ENCODE results near the gene ZCCHC17.

Gene ZCCHC17

GRCh38 chr1:31302709-31303441, 6.0 kb downstream of the ZCCHC17 start:
- no peak for DNase-seq (ENCODE audit: low read depth in 2 of 3, low spot score in 2 of 3)

GRCh38 chr1:31306278-31306677, 9.4 kb downstream of the ZCCHC17 start:
- no peak for DNase-seq (ENCODE audit: low read depth in 2 of 3, low spot score in 2 of 3)

GRCh38 chr1:31308036-31308435, 11.2 kb downstream of the ZCCHC17 start:
- DNase-seq (ENCODE audit: low read depth in 2 of 3, low spot score in 2 of 3), result no peak

GRCh38 chr1:31310198-31310597, 13.4 kb downstream of the ZCCHC17 start:
- no peak for DNase-seq (ENCODE audit: low read depth in 2 of 3, low spot score in 2 of 3)

DNA sequence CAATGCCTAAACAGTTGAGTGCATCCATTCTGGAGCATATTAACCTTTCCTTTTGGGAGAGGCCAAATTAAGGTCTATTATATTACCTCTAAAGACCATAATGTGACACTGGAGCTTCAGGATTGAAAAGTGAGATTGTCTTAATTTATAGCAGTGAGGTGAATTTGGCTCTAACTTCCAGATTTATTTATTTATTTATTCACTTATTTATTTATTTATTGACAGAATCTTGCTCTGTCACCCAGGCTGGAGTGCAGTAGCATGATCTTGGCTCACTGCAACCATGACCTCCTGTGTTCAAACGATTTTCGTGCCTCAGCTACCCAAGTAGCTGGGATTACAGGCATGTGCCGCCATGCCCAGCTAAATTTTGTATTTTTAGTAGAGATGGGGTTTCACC, 19.1 kb downstream of the ZCCHC17 start:
- DNase-seq (ENCODE audit: low read depth in 2 of 3, low spot score in 2 of 3), result no peak

- no peak for DNase-seq (ENCODE audit: low read depth in 2 of 3, low spot score in 2 of 3)
Measured at GRCh38 chr1:31318146-31318545, 21.3 kb downstream of the ZCCHC17 start.

GRCh38 chr1:31324093-31324492, 27.3 kb downstream of the ZCCHC17 start:
- DNase-seq (ENCODE audit: low read depth in 2 of 3, low spot score in 2 of 3), result no peak

- DNase-seq (ENCODE audit: low read depth in 2 of 3, low spot score in 2 of 3), result no peak
Measured at GRCh38 chr1:31324992-31325391, 28.2 kb downstream of the ZCCHC17 start.

DNA sequence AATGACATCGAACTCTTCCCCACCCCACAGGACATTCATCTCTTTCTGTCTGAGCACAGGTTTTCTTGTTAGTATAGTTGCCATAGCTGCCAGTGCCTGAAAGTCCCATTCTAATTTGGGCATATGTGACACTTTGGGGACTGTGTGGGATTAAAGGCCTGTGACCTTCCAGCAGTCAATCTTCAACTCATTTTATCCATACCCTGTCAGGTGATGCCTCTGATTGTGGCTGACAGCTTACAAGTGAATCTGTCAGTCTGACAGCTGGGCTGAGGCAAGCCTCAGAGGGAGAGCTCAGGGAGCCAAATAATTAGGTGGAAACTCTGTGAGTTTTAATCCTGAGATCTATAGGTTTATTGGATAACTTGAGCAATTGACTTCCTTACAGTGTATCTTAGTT, 29.6 kb downstream of the ZCCHC17 start:
- DNase-seq (ENCODE audit: low read depth in 2 of 3, low spot score in 2 of 3), result no peak

- no peak for DNase-seq (ENCODE audit: low read depth in 2 of 3, low spot score in 2 of 3)
Measured at GRCh38 chr1:31327381-31327780, 30.5 kb downstream of the ZCCHC17 start.

DNA sequence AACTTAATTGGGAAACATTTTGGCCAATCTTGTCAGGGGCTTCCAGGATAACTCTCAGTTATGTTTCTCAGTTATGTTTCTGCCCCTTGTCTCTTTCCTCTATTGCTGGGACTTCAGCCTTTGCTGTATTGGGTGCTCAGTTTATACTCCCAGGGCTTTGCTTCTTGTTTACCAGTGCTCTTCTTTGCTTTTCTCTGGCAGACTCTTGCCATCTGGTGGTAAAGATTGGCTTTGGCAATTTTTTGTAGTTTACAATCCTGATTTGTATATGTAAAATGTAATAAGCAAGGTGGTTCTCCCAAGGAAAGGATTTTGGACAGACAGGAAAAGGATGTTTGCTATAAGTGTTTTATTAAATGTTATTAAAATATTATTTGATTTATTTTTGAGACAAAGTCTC, 38.2 kb downstream of the ZCCHC17 start:
- no peak for DNase-seq (ENCODE audit: low read depth in 2 of 3, low spot score in 2 of 3)

- DNase-seq (ENCODE audit: low read depth in 2 of 3, low spot score in 2 of 3), result no peak
Measured at GRCh38 chr1:31336687-31337467, 40.0 kb downstream of the ZCCHC17 start.

- no peak for DNase-seq (ENCODE audit: low read depth in 2 of 3, low spot score in 2 of 3)
Measured at GRCh38 chr1:31344503-31344902, 47.7 kb downstream of the ZCCHC17 start.

DNA sequence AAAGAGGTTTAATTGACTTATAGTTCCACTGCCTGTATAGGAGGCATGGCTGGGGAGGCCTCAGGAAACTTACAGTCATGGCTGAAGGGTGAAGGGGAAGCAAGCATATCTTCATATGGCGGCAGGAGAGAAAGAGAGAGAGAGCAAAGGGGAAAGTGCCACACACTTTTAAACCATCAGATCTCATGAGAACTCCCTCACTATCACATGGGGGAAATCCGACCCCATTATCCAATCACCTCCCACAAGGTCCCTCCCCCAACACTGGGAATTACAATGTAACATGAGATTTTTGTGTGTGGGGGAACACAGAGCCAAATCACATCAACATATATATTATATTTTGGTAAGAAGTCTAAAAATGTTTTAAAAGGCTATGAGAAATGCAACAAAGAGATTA, 48.8 kb downstream of the ZCCHC17 start:
- no peak for DNase-seq (ENCODE audit: low read depth in 2 of 3, low spot score in 2 of 3)

GRCh38 chr1:31346785-31347184, 50.0 kb downstream of the ZCCHC17 start:
- DNase-seq (ENCODE audit: low read depth in 2 of 3, low spot score in 2 of 3), result no peak

- DNase-seq (ENCODE audit: low read depth in 2 of 3, low spot score in 2 of 3), result no peak
Measured at GRCh38 chr1:31348449-31348848, 51.6 kb downstream of the ZCCHC17 start.

- no peak for DNase-seq (ENCODE audit: low read depth in 2 of 3, low spot score in 2 of 3)
Measured at GRCh38 chr1:31354283-31354682, 57.5 kb downstream of the ZCCHC17 start.

DNA sequence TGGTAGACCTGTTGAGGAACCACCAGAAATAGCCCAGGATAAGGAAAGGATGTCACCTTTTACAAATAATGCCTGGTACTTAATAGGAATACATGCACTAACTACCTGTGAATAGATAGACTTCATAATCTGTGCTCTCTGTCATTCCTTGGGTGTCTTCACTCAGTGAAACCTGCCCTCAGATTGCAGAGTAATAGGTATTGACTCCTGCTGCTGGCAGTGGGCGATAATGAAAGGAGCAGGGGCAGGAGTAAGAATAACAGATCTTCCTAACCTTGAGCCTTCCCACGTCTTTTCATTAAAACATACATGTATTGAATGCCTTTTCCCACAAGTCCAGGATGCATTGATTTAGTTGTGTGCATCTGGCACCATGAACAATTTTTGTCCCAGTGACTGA, 59.6 kb downstream of the ZCCHC17 start:
- no peak for DNase-seq (ENCODE audit: low read depth in 2 of 3, low spot score in 2 of 3)

- no peak for DNase-seq (ENCODE audit: low read depth in 2 of 3, low spot score in 2 of 3)
Measured at GRCh38 chr1:31361607-31362006, 64.8 kb downstream of the ZCCHC17 start.

- no peak for DNase-seq (ENCODE audit: low read depth in 2 of 3, low spot score in 2 of 3)
Measured at GRCh38 chr1:31362032-31362431, 65.2 kb downstream of the ZCCHC17 start.

DNA sequence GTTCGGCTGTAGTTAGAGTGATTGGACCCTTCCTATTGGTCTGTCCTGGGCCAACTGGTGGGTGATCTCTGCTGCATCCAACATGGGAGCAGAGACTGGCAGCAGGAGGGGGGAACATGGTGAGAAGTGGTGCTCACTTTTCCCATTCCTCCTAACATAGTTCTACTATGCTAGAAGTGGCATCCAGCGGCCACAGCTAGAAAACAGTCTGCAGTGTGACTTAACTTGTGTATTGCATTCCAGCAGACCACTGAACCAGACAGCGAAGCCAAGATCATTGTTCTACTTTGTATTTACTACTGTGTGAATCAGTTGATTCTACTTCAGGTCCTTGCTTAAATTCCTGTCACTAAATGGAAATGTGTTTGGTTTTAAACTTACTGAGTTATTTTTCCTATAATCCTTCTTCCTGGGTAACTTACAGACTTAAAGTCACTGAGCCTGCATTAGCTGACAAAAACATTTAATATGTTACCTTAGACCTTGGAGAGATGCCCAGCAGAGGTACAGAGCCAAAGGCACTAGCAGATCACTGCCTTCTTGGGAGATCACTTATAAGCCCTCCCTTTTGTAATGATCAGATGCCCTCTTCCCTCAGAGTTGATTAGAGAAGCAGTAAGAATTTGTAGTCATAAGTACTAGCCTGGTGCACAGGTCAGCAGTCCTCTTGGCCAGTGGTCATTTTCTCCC, 67.9 kb downstream of the ZCCHC17 start:
- no peak for DNase-seq (ENCODE audit: low read depth in 2 of 3, low spot score in 2 of 3)

DNA sequence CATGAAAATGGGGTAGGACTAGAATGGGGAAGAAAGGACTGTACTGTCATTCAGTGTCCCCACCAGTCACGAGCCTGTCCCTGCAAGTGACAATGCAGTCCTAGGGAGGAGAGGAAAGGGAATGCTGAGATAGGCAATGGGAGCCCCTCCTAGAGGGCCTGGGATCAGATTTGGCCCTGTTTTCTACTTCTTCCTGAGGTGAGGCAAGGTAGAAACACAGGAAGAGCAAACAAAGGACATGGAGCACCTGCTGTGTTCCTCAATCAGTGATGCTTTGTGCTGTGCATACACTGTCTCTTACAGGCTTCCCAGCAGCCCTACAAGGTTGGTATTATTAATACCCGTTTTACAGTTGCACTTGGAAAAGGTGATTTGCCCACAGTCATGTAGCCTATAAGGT, 70.0 kb downstream of the ZCCHC17 start:
- DNase-seq (ENCODE audit: low read depth in 2 of 3, low spot score in 2 of 3), result no peak

Measured in activated CD8-positive, alpha-beta memory T cell treated with anti-CD3 and anti-CD28 coated beads for 48 hours (primary cell).